RWPE1 (cell line): ENCODE measurements around the gene KIF1C.

Experiments
- CTCF ChIA-PET: fragments of 350-600 bp; sonication (Branson Sonifier 250); formaldehyde crosslinking; extraction: SDS; loops from one replicate; lab custom pipeline; 2021; lab: Yijun Ruan, JAX
- POLR2A ChIA-PET: fragments of 400-600 bp; formaldehyde crosslinking; extraction: SDS; loops from one replicate; lab custom pipeline; 2020; ENCODE audit warnings: antibody characterized with exemption; ENCODE audit not compliant: low non-redundant PET; lab: Yijun Ruan, JAX
- DNase-seq: peaks from one replicate; pipeline ENCODE4 v3.0.0; 2012; ENCODE audit warnings: low spot score
- H3K27ac ChIP-seq: fragments of 450-650 bp; 2 replicates; pipeline ENCODE4 v1.5.1; 2017
- CTCF ChIP-seq: fragments of 450-650 bp; conservative IDR thresholded peaks from 2 replicates; pipeline ENCODE4 v1.5.1; 2017; ENCODE audit warnings: low read depth, mild to moderate bottlenecking

Gene KIF1C

GRCh38 chr17:5044630-5045029 lies 46.9 kb downstream of the KIF1C start:
- no peak for TF ChIP-seq CTCF
- POLR2A ChIA-PET, result no interaction called here
- no peak overlapping the region for H3K27ac ChIP-seq
- CTCF ChIA-PET, result no interaction called here
- DNase-seq, result no peak

- DNase-seq, result no peak
- ChIA-PET CTCF (no interaction called here), POLR2A (no interaction called here)
- no peak overlapping the region for H3K27ac ChIP-seq
- no peak for TF ChIP-seq CTCF
These were observed 47.7 kb downstream of the KIF1C start for GRCh38 chr17:5045496-5045895.

GRCh38 chr17:5047446-5047845 lies 49.7 kb downstream of the KIF1C start:
- no peak for DNase-seq
- no peak overlapping the region for H3K27ac ChIP-seq
- CTCF ChIA-PET, result no interaction called here
- TF ChIP-seq CTCF, result no peak
- POLR2A ChIA-PET, result no interaction called here

- ChIA-PET CTCF (no interaction called here), POLR2A (no interaction called here)
- no peak for TF ChIP-seq CTCF
- no peak for DNase-seq
- H3K27ac ChIP-seq, result no peak overlapping the region
These were observed 51.6 kb downstream of the KIF1C start for GRCh38 chr17:5049314-5049841.

GRCh38 chr17:5050278-5050677 lies 52.5 kb downstream of the KIF1C start:
- no peak overlapping the region for H3K27ac ChIP-seq
- POLR2A ChIA-PET, result no interaction called here
- CTCF ChIA-PET, result interaction anchor here (0.6 to 1.0 kb wide), 2 partner anchors 12 to 1423 kb away, joined by 3 to 4 read pairs; no protein-coding TSS in a partner anchor

GRCh38 chr17:5055543-5055942 lies 57.8 kb downstream of the KIF1C start:
- ChIA-PET POLR2A (no interaction called here), CTCF (interaction anchor here (0.6 kb wide), 1 partner anchor 1210 kb away, joined by 3 read pairs; no protein-coding TSS in a partner anchor)
- no peak for TF ChIP-seq CTCF
- no peak overlapping the region for H3K27ac ChIP-seq
- DNase-seq, result no peak

More at GRCh38 chr17:5050278-5050677, 52.5 kb downstream of the KIF1C start:
- no peak for TF ChIP-seq CTCF
- no peak for DNase-seq
